Measurements from ENCODE around the gene ARRDC1.

GRCh38 chr9:137642118-137642601 is 36.7 kb downstream of the ARRDC1 start:
- no peak for TF ChIP-seq POLR2A (IDR thresholded peaks at IDR 0.05)
- TF ChIP-seq, protein P1, sequence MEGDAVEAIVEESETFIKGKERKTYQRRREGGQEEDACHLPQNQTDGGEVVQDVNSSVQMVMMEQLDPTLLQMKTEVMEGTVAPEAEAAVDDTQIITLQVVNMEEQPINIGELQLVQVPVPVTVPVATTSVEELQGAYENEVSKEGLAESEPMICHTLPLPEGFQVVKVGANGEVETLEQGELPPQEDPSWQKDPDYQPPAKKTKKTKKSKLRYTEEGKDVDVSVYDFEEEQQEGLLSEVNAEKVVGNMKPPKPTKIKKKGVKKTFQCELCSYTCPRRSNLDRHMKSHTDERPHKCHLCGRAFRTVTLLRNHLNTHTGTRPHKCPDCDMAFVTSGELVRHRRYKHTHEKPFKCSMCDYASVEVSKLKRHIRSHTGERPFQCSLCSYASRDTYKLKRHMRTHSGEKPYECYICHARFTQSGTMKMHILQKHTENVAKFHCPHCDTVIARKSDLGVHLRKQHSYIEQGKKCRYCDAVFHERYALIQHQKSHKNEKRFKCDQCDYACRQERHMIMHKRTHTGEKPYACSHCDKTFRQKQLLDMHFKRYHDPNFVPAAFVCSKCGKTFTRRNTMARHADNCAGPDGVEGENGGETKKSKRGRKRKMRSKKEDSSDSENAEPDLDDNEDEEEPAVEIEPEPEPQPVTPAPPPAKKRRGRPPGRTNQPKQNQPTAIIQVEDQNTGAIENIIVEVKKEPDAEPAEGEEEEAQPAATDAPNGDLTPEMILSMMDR (IDR thresholded peaks at IDR 0.05): no peak
- no peak for TF ChIP-seq POLR2AphosphoS5 (IDR thresholded peaks at IDR 0.05)
- TF ChIP-seq EP300 (IDR thresholded peaks at IDR 0.05): no peak
